AG09309 (cell line): ENCODE data around the gene EGFR.

ENCODE experiments used
- DNase-seq: peaks from one replicate; pipeline ENCODE4 v3.0.0-alpha.2; 2010; ENCODE audit warnings: low read depth
- H3K4me3 ChIP-seq: 2 replicates; pipeline ENCODE4 v1.5.1; 2011; ENCODE audit warnings: mild to moderate bottlenecking, low read depth, low read length, moderate library complexity; ENCODE audit not compliant: control insufficient read depth
- CTCF ChIP-seq: IDR thresholded peaks from 2 replicates; pipeline ENCODE4 v1.5.1; 2011; ENCODE audit warnings: mild to moderate bottlenecking, low read depth, low read length, inconsistent platforms; ENCODE audit not compliant: insufficient read depth, control insufficient read depth; ENCODE audit errors: missing control alignments

The EGFR gene

GRCh38 chr7:55066938-55067337 is 48.1 kb downstream of the EGFR start:
- no peak for TF ChIP-seq CTCF
- no peak for DNase-seq
- no peak overlapping the region for H3K4me3 ChIP-seq

GRCh38 chr7:55067748-55068147 is 48.9 kb downstream of the EGFR start:
- TF ChIP-seq CTCF, result no peak
- no peak overlapping the region for H3K4me3 ChIP-seq
- DNase-seq, result no peak

GRCh38 chr7:55069271-55069792 is 50.5 kb downstream of the EGFR start:
- no peak for TF ChIP-seq CTCF
- DNase-seq, result no peak
- no peak overlapping the region for H3K4me3 ChIP-seq

GRCh38 chr7:55070271-55070743 is 51.5 kb downstream of the EGFR start:
- TF ChIP-seq CTCF, result no peak
- no peak overlapping the region for H3K4me3 ChIP-seq
- DNase-seq, result no peak

- no peak overlapping the region for H3K4me3 ChIP-seq
- TF ChIP-seq CTCF, result no peak
- no peak for DNase-seq
Measured at GRCh38 chr7:55070854-55071253, 52.0 kb downstream of the EGFR start.

GRCh38 chr7:55071411-55072175 is 52.8 kb downstream of the EGFR start:
- H3K4me3 ChIP-seq, result no peak overlapping the region
- TF ChIP-seq CTCF, result no peak
- DNase-seq, result no peak
